H1 (cell line): ENCODE data around the gene DOCK9. TPM values are rescaled to one million over a fixed set of nuclear protein-coding genes. Genes with fewer than 3 reads are reported as not detected.

Experiments used
- CTCF ChIA-PET: fragments of 300-600 bp; sonication (Branson Sonifier 250); formaldehyde crosslinking; loops from one replicate; lab custom pipeline; 2021; ENCODE audit not compliant: partially characterized antibody; lab: Charles Lee
- POLR2A ChIA-PET: fragments of 300-600 bp; sonication (Branson Sonifier 250); formaldehyde crosslinking; loops from one replicate; lab custom pipeline; 2021; ENCODE audit warnings: inconsistent platforms; ENCODE audit not compliant: partially characterized antibody; lab: Charles Lee
- DNase-seq, 2 experiments: peaks; one replicate each; pipeline versions ENCODE4 v3.0.0 to v3.0.0-alpha.2; 2010 to 2022; ENCODE audit warnings: low spot score in 2 of 2, low read depth in 1 of 2, mixed read lengths in 1 of 2
- FAIRE-seq: peaks from 2 replicates; lab custom pipeline; 2011; peaks lifted over from hg19 to GRCh38; lab: Jason Lieb, UNC
- H2AFZ ChIP-seq: 2 replicates; pipeline ENCODE4 v1.8.1; 2012; ENCODE audit warnings: low read length, inconsistent platforms
- H2AK5ac ChIP-seq: 2 replicates; pipeline ENCODE4 v1.6.1; 2013; ENCODE audit warnings: low read depth, low read length
- H2BK120ac ChIP-seq: replicated peaks from 2 replicates; pipeline ENCODE3; 2013; ENCODE audit warnings: low read depth, low read length, inconsistent platforms
- H2BK12ac ChIP-seq: 2 replicates; pipeline ENCODE4 v1.6.1; 2013; ENCODE audit warnings: low read depth, low read length
- H2BK15ac ChIP-seq: 2 replicates; pipeline ENCODE4 v1.6.1; 2013; ENCODE audit warnings: low read length
- H2BK20ac ChIP-seq: 2 replicates; pipeline ENCODE4 v1.6.1; 2013; ENCODE audit warnings: low read length
- H2BK5ac ChIP-seq: 2 replicates; pipeline ENCODE4 v1.6.1; 2013; ENCODE audit warnings: low read depth, low read length
- H3K14ac ChIP-seq: 2 replicates; pipeline ENCODE4 v1.6.1; 2013; ENCODE audit warnings: inconsistent platforms; ENCODE audit not compliant: insufficient read length
- H3K18ac ChIP-seq: 2 replicates; pipeline ENCODE4 v1.6.1; 2013; ENCODE audit warnings: low read length; ENCODE audit errors: extremely low read depth
- H3K23ac ChIP-seq: 2 replicates; pipeline ENCODE4 v1.6.1; 2013; ENCODE audit warnings: inconsistent platforms; ENCODE audit not compliant: insufficient read length
- H3K23me2 ChIP-seq: 2 replicates; pipeline ENCODE4 v1.6.1; 2013; ENCODE audit warnings: low read depth, low read length
- H3K27ac ChIP-seq: 2 replicates; pipeline ENCODE4 v1.6.1; 2011; ENCODE audit warnings: low read depth, low read length, inconsistent platforms
- H3K27me3 ChIP-seq, 4 experiments: replicated peaks in 1 of 4; 1 replicate in 1 of 4; 2 replicates in 3 of 4; pipeline versions ENCODE4 v1.6.1 to v1.8.1; 2011 to 2013; ENCODE audit warnings: low read length in 3 of 4, mild to moderate bottlenecking in 3 of 4, inconsistent platforms in 2 of 4, mixed read lengths in 2 of 4, moderate library complexity in 1 of 4; ENCODE audit not compliant: control insufficient read depth in 3 of 4, insufficient read depth in 3 of 4; ENCODE audit errors: extremely low read depth in 1 of 4
- H3K36me3 ChIP-seq, 4 experiments: 2 replicates each; pipeline versions ENCODE4 v1.6.1 to v1.8.1; 2011 to 2013; ENCODE audit warnings: mild to moderate bottlenecking in 4 of 4, low read length in 3 of 4, moderate library complexity in 2 of 4, control low read depth in 1 of 4, inconsistent platforms in 1 of 4; ENCODE audit not compliant: insufficient read depth in 4 of 4, control insufficient read depth in 2 of 4
- H3K4ac ChIP-seq: replicated peaks from 2 replicates; pipeline ENCODE3; 2013; ENCODE audit warnings: low read length, low read depth, mixed read lengths, inconsistent platforms; ENCODE audit not compliant: insufficient read length
- H3K4me1 ChIP-seq, 4 experiments: replicated peaks in 1 of 4; 1 replicate in 1 of 4; 2 replicates in 3 of 4; pipeline versions ENCODE4 v1.6.1 to v1.8.1; 2011 to 2013; ENCODE audit warnings: low read length in 3 of 4, inconsistent platforms in 2 of 4, mixed read lengths in 1 of 4; ENCODE audit not compliant: insufficient read depth in 4 of 4, control insufficient read depth in 3 of 4
- H3K4me2 ChIP-seq, 2 experiments: 2 replicates each; pipeline versions ENCODE4 v1.6.1 to v1.8.1; 2011 to 2013; ENCODE audit warnings: low read depth in 2 of 2, low read length in 2 of 2, control low read depth in 1 of 2, inconsistent platforms in 1 of 2, mild to moderate bottlenecking in 1 of 2; ENCODE audit not compliant: insufficient read depth in 1 of 2
- H3K4me3 ChIP-seq, 4 experiments: fragments of 200-600, 300-600 bp in 1 of 4; sonication (generic), shearing (Covaris generic), sonication (Bioruptor Twin) in 1 of 4; 2 replicates each; pipeline versions ENCODE4 v1.5.1 to v1.8.1; 2011 to 2016; ENCODE audit warnings: low read length in 4 of 4, low read depth in 3 of 4, control low read depth in 2 of 4, inconsistent platforms in 2 of 4, mild to moderate bottlenecking in 2 of 4, mixed read lengths in 1 of 4, moderate library complexity in 1 of 4; ENCODE audit not compliant: insufficient read depth in 2 of 4; ENCODE audit errors: extremely low read depth in 1 of 4
- H3K56ac ChIP-seq: replicated peaks from 2 replicates; pipeline ENCODE3; 2013; ENCODE audit warnings: low read depth, mild to moderate bottlenecking, mixed read lengths, low read length, inconsistent platforms; ENCODE audit not compliant: insufficient read length
- H3K79me1 ChIP-seq: 2 replicates; pipeline ENCODE4 v1.6.1; 2013; ENCODE audit warnings: low read depth, low read length, control low read depth
- H3K79me2 ChIP-seq, 2 experiments: 2 replicates each; pipeline versions ENCODE4 v1.6.1 to v1.8.1; 2012 to 2013; ENCODE audit warnings: low read length in 2 of 2, mild to moderate bottlenecking in 2 of 2, inconsistent platforms in 1 of 2; ENCODE audit not compliant: insufficient read depth in 2 of 2, control insufficient read depth in 1 of 2
- H3K9ac ChIP-seq, 4 experiments: replicated peaks in 1 of 4; 1 replicate in 1 of 4; 2 replicates in 3 of 4; pipeline versions ENCODE4 v1.6.1 to v1.8.1; 2011 to 2013; ENCODE audit warnings: low read depth in 3 of 4, low read length in 3 of 4, control low read depth in 2 of 4, mild to moderate bottlenecking in 2 of 4, moderate library complexity in 2 of 4, inconsistent platforms in 1 of 4; ENCODE audit errors: extremely low read depth in 1 of 4
- H3K9me3 ChIP-seq, 2 experiments: 2 replicates each; pipeline versions ENCODE4 v1.6.1 to v1.8.1; 2012 to 2013; ENCODE audit warnings: mild to moderate bottlenecking in 2 of 2, moderate library complexity in 2 of 2, control low read depth in 1 of 2, inconsistent platforms in 1 of 2, low read depth in 1 of 2, low read length in 1 of 2, mixed read lengths in 1 of 2; ENCODE audit not compliant: insufficient read depth in 2 of 2
- H4K20me1 ChIP-seq, 2 experiments: replicated peaks in 1 of 2; 2 replicates each; pipeline versions ENCODE3 to v1.8.1; 2011 to 2013; ENCODE audit warnings: inconsistent platforms in 2 of 2, low read length in 2 of 2, mild to moderate bottlenecking in 1 of 2; ENCODE audit not compliant: insufficient read depth in 2 of 2, control insufficient read depth in 1 of 2
- H4K5ac ChIP-seq: 2 replicates; pipeline ENCODE4 v1.6.1; 2013; ENCODE audit warnings: low read length, low read depth, mixed read lengths, inconsistent platforms; ENCODE audit not compliant: insufficient read length
- H4K8ac ChIP-seq: 2 replicates; pipeline ENCODE4 v1.8.0; 2013; ENCODE audit warnings: mild to moderate bottlenecking, moderate library complexity, low read length, inconsistent platforms; ENCODE audit not compliant: insufficient read depth; ENCODE audit errors: extremely low read depth
- H4K91ac ChIP-seq: replicated peaks from 2 replicates; pipeline ENCODE3; 2013; ENCODE audit warnings: low read length, mixed read lengths, inconsistent platforms; ENCODE audit not compliant: insufficient read length
- ATF3 ChIP-seq: IDR thresholded peaks from 2 replicates; pipeline ENCODE4 v1.6.1; 2011; ENCODE audit warnings: low read depth, mild to moderate bottlenecking, low read length; ENCODE audit not compliant: insufficient read depth
- CBX5 ChIP-seq: fragments of 300-800, 300-1000 bp; sonication (generic); IDR thresholded peaks from 2 replicates; pipeline ENCODE4 v1.7.1; 2016; ENCODE audit warnings: antibody characterized with exemption, low read length, low read depth
- CEBPB ChIP-seq: IDR thresholded peaks from 2 replicates; pipeline ENCODE4 v1.6.1; 2012; ENCODE audit warnings: low read depth, low read length
- CHD2 ChIP-seq: IDR thresholded peaks from 2 replicates; pipeline ENCODE4 v1.6.1; 2012; ENCODE audit warnings: low read length, improper control_type of control experiment
- CTBP2 ChIP-seq: IDR thresholded peaks from 2 replicates; pipeline ENCODE4 v1.7.0; 2011; ENCODE audit warnings: borderline replicate concordance, mild to moderate bottlenecking, moderate library complexity, mixed read lengths, low read length; ENCODE audit not compliant: insufficient read depth, insufficient read length
- HDAC2 ChIP-seq, 2 experiments: fragments of 300-600 bp in 1 of 2; sonication (generic) in 1 of 2; IDR thresholded peaks; 2 replicates each; pipeline ENCODE4 v1.6.1; 2011 to 2012; ENCODE audit warnings: low read depth in 2 of 2, low read length in 2 of 2, mild to moderate bottlenecking in 2 of 2, moderate library complexity in 2 of 2, borderline replicate concordance in 1 of 2, inconsistent platforms in 1 of 2
- NRF1 ChIP-seq: IDR thresholded peaks from 2 replicates; pipeline ENCODE4 v1.6.1; 2011; ENCODE audit warnings: mild to moderate bottlenecking, low read depth, low read length, improper control_type of control experiment
- RAD21 ChIP-seq, 2 experiments: IDR thresholded peaks in 1 of 2; conservative IDR thresholded peaks in 1 of 2; 2 replicates each; pipeline ENCODE4 v1.6.1; 2011; ENCODE audit warnings: low read depth in 2 of 2, low read length in 2 of 2, improper control_type of control experiment in 1 of 2, inconsistent platforms in 1 of 2, mild to moderate bottlenecking in 1 of 2, moderate library complexity in 1 of 2
- RFX5 ChIP-seq: IDR thresholded peaks from 2 replicates; pipeline ENCODE4 v1.6.1; 2011; ENCODE audit warnings: low read depth, low read length, improper control_type of control experiment, borderline replicate concordance
- SP2 ChIP-seq: IDR thresholded peaks from 2 replicates; pipeline ENCODE4 v1.6.1; 2012; ENCODE audit warnings: mild to moderate bottlenecking, low read length, inconsistent platforms
- SP4 ChIP-seq: IDR thresholded peaks from 2 replicates; pipeline ENCODE4 v1.6.1; 2012; ENCODE audit warnings: low read length, inconsistent platforms
- SUZ12 ChIP-seq: fragments of 200-600 bp; sonication (generic); IDR thresholded peaks from 2 replicates; pipeline ENCODE4 v1.6.1; 2012; ENCODE audit warnings: mild to moderate bottlenecking, inconsistent platforms, low read length, moderate library complexity, mixed read lengths
- WGBS, 2 experiments: shearing (Covaris generic) in 1 of 2; methylation state at CpG; one replicate each; pipeline versions ENCODE4 v1.1.6 to v1.1.7; 2013 to 2015; ENCODE audit warnings: low lambda C conversion rate in 2 of 2, mixed read lengths in 2 of 2, inconsistent platforms in 1 of 2, low coverage in 1 of 2, missing lambda C conversion rate in 1 of 2; ENCODE audit not compliant: insufficient replicate concordance in 2 of 2, insufficient coverage in 1 of 2, insufficient read length in 1 of 2; ENCODE audit errors: extremely low coverage in 1 of 2, missing lambda C conversion rate in 1 of 2; 5-methylcytosine and 5-hydroxymethylcytosine counted together
- polyA plus RNA-seq, 7 experiments: library from polyadenylated mRNA; depleted of rRNA in 3 of 7; stranded (reverse) in 5 of 7; unstranded in 2 of 7; fragments of >200 nt in 5 of 7; fragments of 200-250 nt in 2 of 7; gene quantifications; 1 replicate in 5 of 7; 2 replicates in 1 of 7; 4 replicates in 1 of 7; pipeline versions ENCODE4 v1.2.1 to v1.2.3, GENCODE V29; 2011 to 2013; ENCODE audit warnings: missing spikeins in 2 of 7, mixed read lengths in 2 of 7
- total RNA-seq: library from RNA; stranded (reverse); fragmentation: NEBNext Ultra II Directional; extraction: Animal tissue kit (Norgen Biotek cat#: 25700); gene quantifications from 2 replicates; pipeline ENCODE4 v1.2.1, GENCODE V29; 2021

Gene DOCK9
- total and polyA plus RNA-seq, 2 of the 8 experiments (the other 6 are each of a cell fraction or from before 2014, with no cell fraction given): 21.6 to 31.5 TPM

- Histone ChIP-seq H4K5ac (no peak overlapping the region), H3K14ac (no peak overlapping the region), H3K4ac (no peak overlapping the region), H2BK15ac (no peak overlapping the region), H3K9ac (no peak overlapping the region), H3K9me3 (no peaks in the 10 kb centered on the region), H2AFZ (no peak overlapping the region), H4K91ac (no peak overlapping the region), H2AK5ac (no peak overlapping the region), H3K18ac (no peak overlapping the region), H4K20me1 (no peaks in the 10 kb centered on the region), H3K23ac (no peak overlapping the region), H3K4me2 (no peak overlapping the region), H3K56ac (no peak overlapping the region), H3K23me2 (no peaks in the 10 kb centered on the region), H3K4me3 (no peak overlapping the region), H3K79me2 (no peaks in the 10 kb centered on the region; a peak in 2 of 4 replicates), H2BK5ac (no peak overlapping the region), H2BK12ac (no peak overlapping the region), H4K8ac (no peak overlapping the region), H3K36me3 (no peaks in the 10 kb centered on the region), H3K4me1 (peaks cover 0 to 2% (median 0%) of the 10 kb centered on the region in 4 experiments; a peak in 1 of 7 replicates), H2BK120ac (no peak overlapping the region), H2BK20ac (no peak overlapping the region), H3K79me1 (no peaks in the 10 kb centered on the region; the same call in 1 of the 2 replicates), H3K27ac (no peak overlapping the region), H3K27me3 (no peaks in the 10 kb centered on the region)
- POLR2A ChIA-PET: no interaction called here
- CTCF ChIA-PET: interaction anchor here (2.0 kb wide), 1 partner anchor 21 kb away, joined by 7 read pairs; no protein-coding TSS in a partner anchor
- no peak for FAIRE-seq
- 87% methylated on average over 1 of the region's 1 CpG; no CpG with 5 or more reads in 1 of the 2 experiments for WGBS, 2 experiments
- DNase-seq: no peak
- TF ChIP-seq RFX5 (no peak), CBX5 (no peak), SUZ12 (no peak), CTBP2 (no peak), NRF1 (no peak), HDAC2 (IDR thresholded peaks at IDR 0.05; ENCODE audit: borderline replicate concordance in 1 of 2, low read depth in 2 of 2, low read length in 2 of 2) (no peak), ATF3 (no peak), RAD21 (IDR thresholded peaks at IDR 0.05 in 1 of 2, conservative IDR thresholded peaks at IDR 0.05 in 1 of 2; ENCODE audit: low read depth in 2 of 2, low read length in 2 of 2) (no peak), CEBPB (no peak), SP2 (no peak), CHD2 (no peak), SP4 (no peak)
Measured at GRCh38 chr13:99007414-99007986, 29.6 kb upstream of the DOCK9 start.
